ENCODE measurements around the gene AGFG2. TPM values are rescaled to one million over a fixed set of nuclear protein-coding genes. Genes with fewer than 3 reads are reported as not detected.

Gene AGFG2
- polyA plus RNA-seq, 2 of the 4 experiments (the other 2 are of a cell fraction), result 16.0 to 31.8 TPM

- Histone ChIP-seq H3K4me2 (no peak overlapping the region), H3K27ac (peak overlapping the region; percentile 74 to 78; a peak in 5 of 6 replicates), H3K4me1 (peaks cover 24% of the 10 kb centered on the region), H3K4me3 (no peak overlapping the region), H3K9me3 (no peaks in the 10 kb centered on the region)
- TF ChIP-seq KDM1A (IDR thresholded peaks at IDR 0.05; ENCODE audit: low read depth), result 0 out of 2 replicates have a peak, but pooled peaks have one; percentile 45
- peak; percentile 48 for TF ChIP-seq ZFP36 (IDR thresholded peaks at IDR 0.05; ENCODE audit: borderline replicate concordance, partially characterized antibody)
- no peak for TF ChIP-seq ZC3H11A (IDR thresholded peaks at IDR 0.05)
- ATAC-seq (no peak), DNase-seq (ENCODE audit: low read depth in 1 of 2, low spot score in 1 of 2) (no peak), FAIRE-seq (no peak)
- ChIA-PET POLR2A (no interaction called here), CTCF (interaction anchor here (0.6 to 1.7 kb wide), 3 partner anchors 16 to 1489 kb away, joined by 3 to 4 read pairs (median 4); no protein-coding TSS in a partner anchor)
- 91% methylated on average over 9 of the region's 9 CpGs for WGBS (ENCODE audit: missing lambda C conversion rate)
These were observed 34.0 kb upstream of the AGFG2 start for GRCh38 chr7:100504887-100505611.

GRCh38 chr7:100506356-100506923, 32.6 kb upstream of the AGFG2 start:
- ATAC-seq (peak in 1 of 2 experiments; percentile 57; a peak in 3 of 6 replicates), DNase-seq (ENCODE audit: low read depth in 1 of 2, low spot score in 1 of 2) (peak in 1 of 2 experiments; percentile 57), FAIRE-seq (no peak)
- TF ChIP-seq CHD2 (IDR thresholded peaks at IDR 0.05; ENCODE audit: low read length, partially characterized antibody) (no peak), NFE2L2 (conservative IDR thresholded peaks at IDR 0.05; ENCODE audit: low read length) (no peak), ZC3H11A (IDR thresholded peaks at IDR 0.05) (no peak), JUN (IDR thresholded peaks at IDR 0.05) (no peak), EHF (CRISPR knock-in tag; IDR thresholded peaks at IDR 0.05) (no peak), BHLHE40 (IDR thresholded peaks at IDR 0.05; ENCODE audit: low read depth, low read length) (no peak), RARB (CRISPR knock-in tag; IDR thresholded peaks at IDR 0.05) (no peak), ESRRA (IDR thresholded peaks at IDR 0.05; ENCODE audit: borderline replicate concordance, low read length) (no peak), CEBPB (IDR thresholded peaks at IDR 0.05) (no peak), BCL3 (IDR thresholded peaks at IDR 0.05) (no peak), FOSL2 (IDR thresholded peaks at IDR 0.05) (no peak), FOSL2 (CRISPR knock-in tag; IDR thresholded peaks at IDR 0.05) (no peak)
- Histone ChIP-seq H3K27ac (0 out of 6 replicates have a peak overlapping the region, but pooled peaks of 1 of the 2 experiments have one; percentile 30), H3K4me3 (no peak overlapping the region), H3K9me3 (no peaks in the 10 kb centered on the region), H3K4me1 (peaks cover 24% of the 10 kb centered on the region), H3K4me2 (no peak overlapping the region)
- POLR2A ChIA-PET, result no interaction called here
- CTCF ChIA-PET, result interaction anchor here (0.8 to 2.0 kb wide), 6 partner anchors 24 to 71 kb away, joined by 3 to 11 read pairs (median 4); no protein-coding TSS in a partner anchor
- WGBS (ENCODE audit: missing lambda C conversion rate), result 54% methylated on average over 8 of the region's 8 CpGs

GRCh38 chr7:100509231-100509630, 29.8 kb upstream of the AGFG2 start:
- peaks cover 7% of the 10 kb centered on the region for H3K4me1 ChIP-seq
- H3K4me2 ChIP-seq, result no peak overlapping the region
- ChIA-PET CTCF (interaction anchor here (1.3 to 1.5 kb wide), 3 partner anchors 27 to 50 kb away, joined by 4 to 6 read pairs (median 5); no protein-coding TSS in a partner anchor), POLR2A (no interaction called here)
- ATAC-seq (no peak), FAIRE-seq (no peak), DNase-seq (ENCODE audit: low read depth in 1 of 2, low spot score in 1 of 2) (no peak)
- TF ChIP-seq RAD21 (conservative IDR thresholded peaks at IDR 0.05 in 1 of 2, IDR thresholded peaks at IDR 0.05 in 1 of 2), result no peak
- TF ChIP-seq ZFP36 (IDR thresholded peaks at IDR 0.05; ENCODE audit: borderline replicate concordance, partially characterized antibody), result no peak
- TF ChIP-seq MYC (IDR thresholded peaks at IDR 0.05; ENCODE audit: borderline replicate concordance, low read length), result no peak
- no peaks in the 10 kb centered on the region for H3K9me3 ChIP-seq
- WGBS (ENCODE audit: missing lambda C conversion rate), result 81% methylated on average over 15 of the region's 15 CpGs
- H3K4me3 ChIP-seq, result no peak overlapping the region
- H3K27ac ChIP-seq, result no peak overlapping the region

- H3K27ac ChIP-seq, result no peak overlapping the region
- H3K4me3 ChIP-seq, result no peak overlapping the region
- FAIRE-seq, result no peak
- H3K4me1 ChIP-seq, result peaks cover 8% of the 10 kb centered on the region
- CTCF ChIA-PET, result no interaction called here
- H3K9me3 ChIP-seq, result no peaks in the 10 kb centered on the region
- ATAC-seq, result no peak
- 91% methylated on average over 9 of the region's 9 CpGs for WGBS (ENCODE audit: missing lambda C conversion rate)
- DNase-seq (ENCODE audit: low read depth in 1 of 2, low spot score in 1 of 2), result no peak
- no peak overlapping the region for H3K4me2 ChIP-seq
- TF ChIP-seq CHD4 (IDR thresholded peaks at IDR 0.05; ENCODE audit: borderline replicate concordance) (no peak), SREBF2 (IDR thresholded peaks at IDR 0.05) (no peak), ESRRA (IDR thresholded peaks at IDR 0.05; ENCODE audit: borderline replicate concordance, low read length) (no peak), CTCF (IDR thresholded peaks at IDR 0.05) (no peak)
- POLR2A ChIA-PET, result no interaction called here
These were observed 28.4 kb upstream of the AGFG2 start for GRCh38 chr7:100510437-100511239.
